Heart left ventricle (tissue), 13 donors: ENCODE data around the gene HTRA1.

Experiments used
- CTCF ChIP-seq, 12 donors: fragments of 200-600 bp; sonication (generic) in 4 of 12; IDR thresholded peaks; one replicate each; pipeline versions ENCODE4 v1.5.0 to v1.8.0; 2018 to 2022; ENCODE audit warnings: antibody characterized with exemption in 12 of 12, mild to moderate bottlenecking in 5 of 12
- POLR2A ChIP-seq, 2 donors: fragments of 450-650 bp; IDR thresholded peaks; one replicate each; pipeline ENCODE4 v1.6.1; 2017; ENCODE audit warnings: antibody characterized with exemption in 2 of 2, mild to moderate bottlenecking in 2 of 2, moderate library complexity in 2 of 2
- donor health status: ischemic (EF 13 %, LVEDD 7.1; RV severe dilation, severe dysfunction).
- donor health status: DM: no; HTN: yes; CAD: no.
- donor health status: DM: no; HTN: no; CAD: no.
- donor health status: ischemic (EF 25% LVEDD 6.9; RV normal size, moderate dysfunction).
- donor health status: ischemic (EF 25% LVEDD 5.7; RV mildly dilated, moderate dysfunction).
- donor health status: ischemic (EF 35%, LVEDD 5.7; RV mildly dilated, moderate dysfunction).
- donor health status: nonischemic (EF 11% LVEDD 7.7; RV severe dilation, severe dysfunction).
- donor health status: DM: yes; HTN: yes; CAD: no.
- donor health status: PGD.
- donor health status: ischemic (EF 29% LVEDD 5.4; RV normal size, mild dysfunction).
- donor health status: nonischemic (EF 23%, LVEDD 6.1; RV moderate dilation, normal function).

- no peak for TF ChIP-seq CTCF (IDR thresholded peaks at IDR 0.05)
- no peak for TF ChIP-seq POLR2A (IDR thresholded peaks at IDR 0.05)
Measured at GRCh38 chr10:122469848-122470247, 8.5 kb downstream of the HTRA1 start.
